ENCODE measurements around the gene UGT1A7. TPM values are rescaled to one million over a fixed set of nuclear protein-coding genes. Genes with fewer than 3 reads are reported as not detected.

UGT1A7 gene
- total and polyA plus RNA-seq, 2 experiments from 2014 or later, result not detected

DNA sequence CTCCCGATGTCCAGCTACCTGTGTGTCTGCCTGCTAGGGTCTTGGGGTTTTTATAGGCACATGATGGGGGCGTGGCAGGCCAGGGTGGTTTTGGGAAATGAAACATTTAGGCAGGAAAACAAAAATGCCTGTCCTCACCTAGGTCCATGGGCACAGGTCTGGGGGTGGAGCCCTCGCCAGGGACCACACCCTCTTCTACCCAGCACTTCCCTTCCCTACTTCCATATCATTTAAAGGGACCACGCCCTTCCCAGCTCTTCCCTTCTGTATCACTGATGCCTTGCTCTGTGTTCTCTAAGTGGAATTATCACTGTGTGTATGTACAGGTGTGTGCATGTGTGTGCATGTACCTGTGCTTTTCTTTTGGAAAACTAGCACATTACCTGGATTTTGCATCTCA, 84.7 kb downstream of the UGT1A7 start:
- no peak overlapping the region for H2AFZ ChIP-seq
- H3K4me2 ChIP-seq (ENCODE audit: unreplicated experiment), result no peak overlapping the region
- no peak overlapping the region for H3K27ac ChIP-seq
- no peaks in the 10 kb centered on the region for H3K9me2 ChIP-seq (ENCODE audit: insufficient read depth)
- H3K4me3 ChIP-seq, result no peak overlapping the region
- H3K27me3 ChIP-seq (replicated peaks; ENCODE audit: insufficient read depth), result 0 out of 2 replicates have a peak, but pooled peaks cover 8% of the 10 kb centered on the region
- H3K79me2 ChIP-seq (ENCODE audit: insufficient read depth), result no peaks in the 10 kb centered on the region
- H3K4me1 ChIP-seq (ENCODE audit: insufficient read depth), result peaks cover 15% of the 10 kb centered on the region
- TF ChIP-seq EZH2 (IDR thresholded peaks at IDR 0.05; ENCODE audit: insufficient read depth, poor library complexity, severe bottlenecking) (no peak), EZH2phosphoT487 (IDR thresholded peaks at IDR 0.05; ENCODE audit: insufficient read depth, low read depth) (no peak)
- in situ Hi-C loops (cut with MboI), result no loop called here
- 34 to 39% methylated on average over 4 of the region's 4 CpGs for WGBS, 2 experiments (ENCODE audit: low coverage in 1 of 2, low lambda C conversion rate in 2 of 2, missing lambda C conversion rate in 2 of 2)
- H4K20me1 ChIP-seq (ENCODE audit: insufficient read depth), result no peaks in the 10 kb centered on the region
- DNase-seq, result no peak
- no peaks in the 10 kb centered on the region for H3K36me3 ChIP-seq (ENCODE audit: low read depth)
- no peaks in the 10 kb centered on the region for H3K9me3 ChIP-seq (ENCODE audit: low read depth)
- H3F3A ChIP-seq (ENCODE audit: insufficient read depth), result peaks cover 12% of the 10 kb centered on the region; the same call in 1 of the 2 replicates
- no peak overlapping the region for H3K9ac ChIP-seq

DNA sequence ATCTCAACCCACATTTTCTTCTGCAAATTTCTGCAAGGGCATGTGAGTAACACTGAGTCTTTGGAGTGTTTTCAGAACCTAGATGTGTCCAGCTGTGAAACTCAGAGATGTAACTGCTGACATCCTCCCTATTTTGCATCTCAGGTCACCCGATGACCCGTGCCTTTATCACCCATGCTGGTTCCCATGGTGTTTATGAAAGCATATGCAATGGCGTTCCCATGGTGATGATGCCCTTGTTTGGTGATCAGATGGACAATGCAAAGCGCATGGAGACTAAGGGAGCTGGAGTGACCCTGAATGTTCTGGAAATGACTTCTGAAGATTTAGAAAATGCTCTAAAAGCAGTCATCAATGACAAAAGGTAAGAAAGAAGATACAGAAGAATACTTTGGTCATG, 86.4 kb downstream of the UGT1A7 start:
- no peak overlapping the region for H3K9ac ChIP-seq
- H3K9me3 ChIP-seq (ENCODE audit: low read depth), result no peaks in the 10 kb centered on the region
- no peaks in the 10 kb centered on the region for H3K79me2 ChIP-seq (ENCODE audit: insufficient read depth)
- no peak overlapping the region for H2AFZ ChIP-seq
- no peak overlapping the region for H3K4me2 ChIP-seq (ENCODE audit: unreplicated experiment)
- H3F3A ChIP-seq (ENCODE audit: insufficient read depth), result peaks cover 12% of the 10 kb centered on the region; the same call in 1 of the 2 replicates
- no peaks in the 10 kb centered on the region for H3K9me2 ChIP-seq (ENCODE audit: insufficient read depth)
- no peak for TF ChIP-seq EZH2 (IDR thresholded peaks at IDR 0.05; ENCODE audit: insufficient read depth, poor library complexity, severe bottlenecking)
- TF ChIP-seq EZH2phosphoT487 (IDR thresholded peaks at IDR 0.05; ENCODE audit: insufficient read depth, low read depth), result no peak
- in situ Hi-C loops (cut with MboI), result no loop called here
- WGBS, 2 experiments (ENCODE audit: low coverage in 1 of 2, low lambda C conversion rate in 2 of 2, missing lambda C conversion rate in 2 of 2), result 35 to 41% methylated on average over 4 of the region's 4 CpGs
- DNase-seq, result no peak
- peaks cover 15% of the 10 kb centered on the region for H3K4me1 ChIP-seq (ENCODE audit: insufficient read depth)
- H3K27ac ChIP-seq, result no peak overlapping the region
- H3K36me3 ChIP-seq (ENCODE audit: low read depth), result no peaks in the 10 kb centered on the region
- H4K20me1 ChIP-seq (ENCODE audit: insufficient read depth), result no peaks in the 10 kb centered on the region
- peaks cover 6% of the 10 kb centered on the region; the same call in 1 of the 2 replicates for H3K27me3 ChIP-seq (replicated peaks; ENCODE audit: insufficient read depth)
- no peak overlapping the region for H3K4me3 ChIP-seq

DNA sequence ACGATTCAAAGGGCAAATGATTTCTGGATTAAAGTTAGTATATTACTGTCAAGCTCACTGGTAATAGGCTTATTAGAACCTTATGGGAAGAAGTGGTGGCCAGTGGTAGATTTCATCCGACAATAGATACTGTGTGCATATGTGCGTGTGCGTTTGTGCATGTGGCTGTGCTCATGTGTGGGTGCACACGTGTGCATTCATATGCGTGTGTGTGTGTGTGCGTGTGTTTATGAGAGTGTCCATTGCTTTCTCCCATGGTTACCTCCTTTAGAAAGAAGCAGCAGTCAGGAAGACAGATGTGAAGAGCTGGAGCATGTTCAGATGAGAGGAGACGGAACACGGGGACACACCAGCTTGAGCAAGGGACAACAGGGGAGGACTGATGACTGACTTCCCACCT, 87.6 kb downstream of the UGT1A7 start:
- no peaks in the 10 kb centered on the region for H3K9me3 ChIP-seq (ENCODE audit: low read depth)
- WGBS, 2 experiments (ENCODE audit: low coverage in 1 of 2, low lambda C conversion rate in 2 of 2, missing lambda C conversion rate in 2 of 2), result 45 to 51% methylated on average over 9 of the region's 9 CpGs
- TF ChIP-seq EZH2phosphoT487 (IDR thresholded peaks at IDR 0.05; ENCODE audit: insufficient read depth, low read depth) (no peak), EZH2 (IDR thresholded peaks at IDR 0.05; ENCODE audit: insufficient read depth, poor library complexity, severe bottlenecking) (no peak)

DNA sequence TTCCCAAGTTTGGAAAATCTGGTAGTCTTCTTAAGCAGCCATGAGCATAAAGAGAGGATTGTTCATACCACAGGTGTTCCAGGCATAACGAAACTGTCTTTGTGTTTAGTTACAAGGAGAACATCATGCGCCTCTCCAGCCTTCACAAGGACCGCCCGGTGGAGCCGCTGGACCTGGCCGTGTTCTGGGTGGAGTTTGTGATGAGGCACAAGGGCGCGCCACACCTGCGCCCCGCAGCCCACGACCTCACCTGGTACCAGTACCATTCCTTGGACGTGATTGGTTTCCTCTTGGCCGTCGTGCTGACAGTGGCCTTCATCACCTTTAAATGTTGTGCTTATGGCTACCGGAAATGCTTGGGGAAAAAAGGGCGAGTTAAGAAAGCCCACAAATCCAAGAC, 90.5 kb downstream of the UGT1A7 start:
- no peaks in the 10 kb centered on the region for H3K9me3 ChIP-seq (ENCODE audit: low read depth)
- no peak overlapping the region for H3K4me2 ChIP-seq (ENCODE audit: unreplicated experiment)
- no peaks in the 10 kb centered on the region for H4K20me1 ChIP-seq (ENCODE audit: insufficient read depth)
- WGBS, 2 experiments (ENCODE audit: low coverage in 1 of 2, low lambda C conversion rate in 2 of 2, missing lambda C conversion rate in 2 of 2), result 67% methylated on average over 16 of the region's 16 CpGs
- H3F3A ChIP-seq (ENCODE audit: insufficient read depth), result no peaks in the 10 kb centered on the region
- in situ Hi-C loops (cut with MboI), result no loop called here
- no peak overlapping the region for H3K27ac ChIP-seq
- no peaks in the 10 kb centered on the region for H3K79me2 ChIP-seq (ENCODE audit: insufficient read depth)
- no peak overlapping the region for H3K9ac ChIP-seq
- TF ChIP-seq EZH2 (IDR thresholded peaks at IDR 0.05; ENCODE audit: insufficient read depth, poor library complexity, severe bottlenecking), result no peak
- TF ChIP-seq EZH2phosphoT487 (IDR thresholded peaks at IDR 0.05; ENCODE audit: insufficient read depth, low read depth), result no peak
- no peaks in the 10 kb centered on the region for H3K9me2 ChIP-seq (ENCODE audit: insufficient read depth)
- no peak for DNase-seq
- no peak overlapping the region for H3K4me3 ChIP-seq
- no peaks in the 10 kb centered on the region for H3K36me3 ChIP-seq (ENCODE audit: low read depth)
- H2AFZ ChIP-seq, result no peak overlapping the region
- H3K27me3 ChIP-seq (replicated peaks; ENCODE audit: insufficient read depth), result peaks cover 10% of the 10 kb centered on the region
- H3K4me1 ChIP-seq (ENCODE audit: insufficient read depth), result no peaks in the 10 kb centered on the region

More for the DNA sequence above, 87.6 kb downstream of the UGT1A7 start:
- no peak overlapping the region for H2AFZ ChIP-seq
- no peaks in the 10 kb centered on the region for H3K9me2 ChIP-seq (ENCODE audit: insufficient read depth)
- H4K20me1 ChIP-seq (ENCODE audit: insufficient read depth), result no peaks in the 10 kb centered on the region
- H3K79me2 ChIP-seq (ENCODE audit: insufficient read depth), result no peaks in the 10 kb centered on the region
- peaks cover 6% of the 10 kb centered on the region; the same call in 1 of the 2 replicates for H3K27me3 ChIP-seq (replicated peaks; ENCODE audit: insufficient read depth)
- no peak overlapping the region for H3K4me3 ChIP-seq
- no peak overlapping the region for H3K27ac ChIP-seq
- H3K36me3 ChIP-seq (ENCODE audit: low read depth), result no peaks in the 10 kb centered on the region
- no peak for DNase-seq
- in situ Hi-C loops (cut with MboI), result no loop called here
- H3K4me1 ChIP-seq (ENCODE audit: insufficient read depth), result peaks cover 7% of the 10 kb centered on the region
- H3K4me2 ChIP-seq (ENCODE audit: unreplicated experiment), result no peak overlapping the region
- peaks cover 3% of the 10 kb centered on the region; the same call in 1 of the 2 replicates for H3F3A ChIP-seq (ENCODE audit: insufficient read depth)
- H3K9ac ChIP-seq, result no peak overlapping the region

DNA sequence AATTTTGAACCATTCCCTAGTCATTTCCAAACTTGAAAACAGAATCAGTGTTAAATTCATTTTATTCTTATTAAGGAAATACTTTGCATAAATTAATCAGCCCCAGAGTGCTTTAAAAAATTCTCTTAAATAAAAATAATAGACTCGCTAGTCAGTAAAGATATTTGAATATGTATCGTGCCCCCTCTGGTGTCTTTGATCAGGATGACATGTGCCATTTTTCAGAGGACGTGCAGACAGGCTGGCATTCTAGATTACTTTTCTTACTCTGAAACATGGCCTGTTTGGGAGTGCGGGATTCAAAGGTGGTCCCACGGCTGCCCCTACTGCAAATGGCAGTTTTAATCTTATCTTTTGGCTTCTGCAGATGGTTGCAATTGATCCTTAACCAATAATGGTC, 90.9 kb downstream of the UGT1A7 start:
- Histone ChIP-seq H3K27me3 (replicated peaks; ENCODE audit: insufficient read depth) (peaks cover 10% of the 10 kb centered on the region), H3K4me3 (no peak overlapping the region), H4K20me1 (ENCODE audit: insufficient read depth) (no peaks in the 10 kb centered on the region), H3F3A (ENCODE audit: insufficient read depth) (no peaks in the 10 kb centered on the region), H3K27ac (no peak overlapping the region), H3K4me2 (ENCODE audit: unreplicated experiment) (no peak overlapping the region), H3K9me3 (ENCODE audit: low read depth) (no peaks in the 10 kb centered on the region), H2AFZ (no peak overlapping the region), H3K9me2 (ENCODE audit: insufficient read depth) (no peaks in the 10 kb centered on the region), H3K36me3 (ENCODE audit: low read depth) (no peaks in the 10 kb centered on the region), H3K4me1 (ENCODE audit: insufficient read depth) (no peaks in the 10 kb centered on the region), H3K9ac (no peak overlapping the region), H3K79me2 (ENCODE audit: insufficient read depth) (no peaks in the 10 kb centered on the region)
- no peak for DNase-seq
- in situ Hi-C loops (cut with MboI), result no loop called here
- 43 to 46% methylated on average over 5 of the region's 5 CpGs for WGBS, 2 experiments (ENCODE audit: low coverage in 1 of 2, low lambda C conversion rate in 2 of 2, missing lambda C conversion rate in 2 of 2)
- TF ChIP-seq EZH2phosphoT487 (IDR thresholded peaks at IDR 0.05; ENCODE audit: insufficient read depth, low read depth) (no peak), EZH2 (IDR thresholded peaks at IDR 0.05; ENCODE audit: insufficient read depth, poor library complexity, severe bottlenecking) (no peak)
